Measurements from ENCODE around the gene HIRA. TPM values are rescaled to one million over a fixed set of nuclear protein-coding genes. Genes with fewer than 3 reads are reported as not detected.
A peak's percentile ranks its signal among the peaks of the same experiment; 100 is the strongest.
"Not testable (repeated sequence)": the region's sequence is repeated elsewhere in the genome, so short reads cannot be mapped to it uniquely, and the experiment has no call there.

Gene HIRA
- total RNA-seq, 1 experiment from 2014 or later = 22.1 TPM

- H3K36me3 ChIP-seq = no peaks in the 10 kb centered on the region
- DNase-seq = no peak
- no peaks in the 10 kb centered on the region for H3K27me3 ChIP-seq
- H3K4me3 ChIP-seq = no peak overlapping the region
- H3K9me3 ChIP-seq = no peaks in the 10 kb centered on the region
Measured at GRCh38 chr22:19307872-19308271, 123.7 kb downstream of the HIRA start.

GRCh38 chr22:19306535-19306934 lies 125.0 kb downstream of the HIRA start:
- H3K27me3 ChIP-seq, DNase-seq, H3K9me3 ChIP-seq, H3K4me3 ChIP-seq, H3K36me3 ChIP-seq: not testable (repeated sequence)

- H3K4me3 ChIP-seq = no peak overlapping the region
- no peak for DNase-seq
- H3K9me3 ChIP-seq = no peaks in the 10 kb centered on the region
- H3K36me3 ChIP-seq = no peaks in the 10 kb centered on the region
- no peaks in the 10 kb centered on the region for H3K27me3 ChIP-seq
Measured at GRCh38 chr22:19304547-19304946, 127.0 kb downstream of the HIRA start.

GRCh38 chr22:19303785-19304184 lies 127.7 kb downstream of the HIRA start:
- no peak for DNase-seq
- no peak overlapping the region for H3K4me3 ChIP-seq
- no peaks in the 10 kb centered on the region for H3K9me3 ChIP-seq
- no peaks in the 10 kb centered on the region; the same call in 1 of the 2 replicates for H3K27me3 ChIP-seq
- H3K36me3 ChIP-seq = no peaks in the 10 kb centered on the region

- Histone ChIP-seq H3K36me3 (no peaks in the 10 kb centered on the region), H3K4me3 (no peak overlapping the region), H3K27me3 (peaks cover 3% of the 10 kb centered on the region)
Measured at GRCh38 chr22:19295733-19296132, 135.8 kb downstream of the HIRA start.

GRCh38 chr22:19292458-19293230 lies 138.9 kb downstream of the HIRA start:
- Histone ChIP-seq H3K4me3 (peak overlapping the region; percentile 68), H3K9me3 (no peaks in the 10 kb centered on the region), H3K36me3 (no peaks in the 10 kb centered on the region), H3K27me3 (peaks cover 7% of the 10 kb centered on the region)
- no peak for DNase-seq

More at GRCh38 chr22:19295733-19296132, 135.8 kb downstream of the HIRA start:
- DNase-seq = no peak
- H3K9me3 ChIP-seq = no peaks in the 10 kb centered on the region

- H3K27me3 ChIP-seq = peaks cover 7% of the 10 kb centered on the region
- peak; percentile 74 for DNase-seq
- H3K4me3 ChIP-seq = peak within 1 kb of the TSS; percentile 68
- H3K36me3 ChIP-seq = no peaks in the 10 kb centered on the region
- H3K9me3 ChIP-seq = no peaks in the 10 kb centered on the region
Measured at GRCh38 chr22:19291580-19292457, 139.7 kb downstream of the HIRA start, which contains the start of gene CLTCL1. CLTCL1 (minus strand) TSS chr22:19291719; CDS start chr22:19291641, 78 bp downstream.

- peak; percentile 32 for DNase-seq
Measured at GRCh38 chr22:19291218-19291579, 140.3 kb downstream of the HIRA start.

GRCh38 chr22:19290400-19291217 lies 140.9 kb downstream of the HIRA start:
- no peaks in the 10 kb centered on the region for H3K9me3 ChIP-seq
- DNase-seq = no peak
- peak overlapping the region; percentile 68 for H3K4me3 ChIP-seq
- H3K36me3 ChIP-seq = no peaks in the 10 kb centered on the region
- peaks cover 7% of the 10 kb centered on the region for H3K27me3 ChIP-seq

More at GRCh38 chr22:19291218-19291579, 140.3 kb downstream of the HIRA start:
- no peaks in the 10 kb centered on the region for H3K36me3 ChIP-seq
- H3K4me3 ChIP-seq = peak overlapping the region; percentile 68
- H3K27me3 ChIP-seq = peaks cover 7% of the 10 kb centered on the region
- H3K9me3 ChIP-seq = no peaks in the 10 kb centered on the region

GRCh38 chr22:19289475-19290161 lies 141.9 kb downstream of the HIRA start:
- Histone ChIP-seq H3K9me3 (no peaks in the 10 kb centered on the region), H3K27me3 (peaks cover 7% of the 10 kb centered on the region), H3K4me3 (no peak overlapping the region), H3K36me3 (no peaks in the 10 kb centered on the region)
- DNase-seq = no peak

GRCh38 chr22:19287889-19288288 lies 143.6 kb downstream of the HIRA start:
- no peaks in the 10 kb centered on the region for H3K36me3 ChIP-seq
- H3K4me3 ChIP-seq = no peak overlapping the region
- H3K9me3 ChIP-seq = no peaks in the 10 kb centered on the region
- DNase-seq = peak; percentile 22
- H3K27me3 ChIP-seq = peaks cover 7% of the 10 kb centered on the region

- DNase-seq = no peak
- Histone ChIP-seq H3K9me3 (no peaks in the 10 kb centered on the region), H3K4me3 (no peak overlapping the region)
Measured at GRCh38 chr22:19287076-19287707, 144.3 kb downstream of the HIRA start.

GRCh38 chr22:19285831-19286230 lies 145.7 kb downstream of the HIRA start:
- DNase-seq = no peak
- H3K9me3 ChIP-seq = no peaks in the 10 kb centered on the region

More at GRCh38 chr22:19287076-19287707, 144.3 kb downstream of the HIRA start:
- Histone ChIP-seq H3K36me3 (no peaks in the 10 kb centered on the region), H3K27me3 (peaks cover 7% of the 10 kb centered on the region)

More at GRCh38 chr22:19285831-19286230, 145.7 kb downstream of the HIRA start:
- Histone ChIP-seq H3K36me3 (no peaks in the 10 kb centered on the region), H3K4me3 (no peak overlapping the region), H3K27me3 (peaks cover 5% of the 10 kb centered on the region)
